Brain pericyte (primary cell): ENCODE data around the gene CYB5D1.
"Not testable (repeated sequence)": the region's sequence is repeated elsewhere in the genome, so short reads cannot be mapped to it uniquely, and the experiment has no call there.

Experiments used
- DNase-seq: peaks from one replicate; pipeline ENCODE4 v3.0.0-alpha.2; 2012; ENCODE audit warnings: low read depth, low spot score

The CYB5D1 gene

DNA sequence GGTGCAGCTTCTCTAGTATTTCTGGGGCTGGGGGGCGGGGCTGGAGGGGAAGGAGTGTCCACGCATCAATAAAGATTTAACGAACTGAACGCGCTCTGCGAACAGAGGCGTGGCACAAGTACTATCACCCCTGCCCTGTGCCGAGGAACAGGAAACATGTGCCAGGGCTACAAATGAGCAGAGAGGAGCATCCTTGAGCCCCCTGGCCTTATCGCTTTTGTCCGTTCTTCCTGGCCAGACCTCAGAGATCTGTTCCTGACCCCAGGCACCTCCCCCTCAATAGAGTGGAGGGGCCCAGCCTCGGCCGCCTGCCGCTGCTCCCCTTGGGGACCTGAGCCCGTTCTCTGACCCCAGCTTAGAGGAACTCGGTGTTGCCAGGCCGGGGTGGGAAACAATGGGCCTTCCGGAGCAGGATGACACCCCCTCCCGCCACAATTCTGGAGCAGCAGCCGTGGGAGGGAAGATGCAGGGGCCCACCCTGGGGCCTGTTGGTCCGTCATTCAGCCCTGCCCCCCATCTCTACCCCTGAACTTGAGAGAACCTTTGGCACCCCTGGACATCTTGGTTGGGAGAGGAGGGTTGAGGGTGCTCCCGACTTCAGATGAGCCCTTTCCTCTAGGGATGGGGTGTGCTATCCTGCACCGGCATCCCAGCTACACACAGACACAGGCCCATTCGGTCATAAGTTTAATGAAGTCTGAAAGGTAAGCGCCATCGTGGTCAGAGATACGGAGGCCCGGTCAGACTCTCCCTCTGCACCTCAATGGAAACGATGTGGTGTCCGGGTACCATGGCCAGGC lies 1.6 kb upstream of the CYB5D1 start:
- no peak for DNase-seq

- DNase-seq, result peak; percentile 98
These were observed 741 bp upstream of the CYB5D1 start, which contains the start of gene NAA38 for GRCh38 chr17:7856811-7857712. TSS of gene NAA38 (minus strand) at chr17:7857559. CDS start at chr17:7857463, 96 bp downstream.

- DNase-seq, result no peak
These were observed 663 bp downstream of the CYB5D1 start for GRCh38 chr17:7858522-7858810.

DNA sequence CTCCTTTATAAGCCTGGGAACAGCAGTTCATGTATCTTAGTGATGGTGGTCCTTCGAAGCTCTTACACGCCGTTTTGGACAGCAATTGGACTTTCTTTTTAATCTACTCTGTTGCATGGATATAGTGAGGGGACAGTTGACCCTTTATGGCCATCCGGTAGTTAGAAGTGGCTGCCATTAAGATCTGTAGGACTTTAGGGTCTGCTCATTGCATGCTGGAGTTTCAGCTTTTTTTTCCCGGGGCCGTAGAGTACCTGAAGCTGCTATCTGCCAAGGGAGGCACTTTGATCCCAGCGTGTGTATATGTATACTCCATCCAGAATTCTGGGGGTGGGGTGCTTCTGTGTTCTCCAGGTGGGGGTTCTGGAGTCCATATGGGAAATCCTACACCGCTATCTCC lies 1.2 kb downstream of the CYB5D1 start:
- DNase-seq, result no peak

DNA sequence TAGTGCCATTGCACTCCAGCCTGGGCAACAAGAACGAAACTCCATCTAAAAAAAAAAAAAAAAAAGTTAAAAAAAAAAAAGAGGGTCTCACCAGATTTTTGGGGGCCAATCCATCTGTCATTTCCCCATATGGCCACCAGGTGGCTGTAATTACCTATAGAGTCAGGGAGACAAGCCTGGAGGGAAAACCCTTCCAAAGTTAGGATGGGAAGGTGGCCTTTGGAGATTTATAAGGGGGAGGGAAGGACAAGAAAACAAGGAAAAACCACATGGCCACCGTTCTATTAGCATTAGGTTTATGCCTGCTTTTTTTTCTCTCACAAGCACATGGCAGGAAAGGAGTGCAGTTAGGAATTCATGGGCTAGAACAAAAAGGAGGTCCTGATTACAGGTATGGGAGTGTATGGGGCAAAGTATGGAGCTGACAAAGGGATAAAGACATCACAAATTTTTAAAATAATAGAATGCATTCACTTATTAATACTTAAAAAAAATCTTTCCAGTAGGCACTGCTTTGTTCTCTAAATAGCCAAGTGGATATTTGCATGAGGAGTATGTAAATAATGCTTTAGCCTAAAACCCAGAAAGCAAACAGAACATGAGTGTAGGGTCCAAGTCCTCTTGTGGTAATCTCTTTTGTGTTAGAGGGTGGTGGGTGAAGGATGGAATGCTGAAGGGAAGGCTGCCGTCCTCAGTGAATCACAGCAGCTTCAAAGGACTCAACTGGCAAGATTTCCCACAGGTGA lies 5.1 kb downstream of the CYB5D1 start:
- DNase-seq, result no peak

DNA sequence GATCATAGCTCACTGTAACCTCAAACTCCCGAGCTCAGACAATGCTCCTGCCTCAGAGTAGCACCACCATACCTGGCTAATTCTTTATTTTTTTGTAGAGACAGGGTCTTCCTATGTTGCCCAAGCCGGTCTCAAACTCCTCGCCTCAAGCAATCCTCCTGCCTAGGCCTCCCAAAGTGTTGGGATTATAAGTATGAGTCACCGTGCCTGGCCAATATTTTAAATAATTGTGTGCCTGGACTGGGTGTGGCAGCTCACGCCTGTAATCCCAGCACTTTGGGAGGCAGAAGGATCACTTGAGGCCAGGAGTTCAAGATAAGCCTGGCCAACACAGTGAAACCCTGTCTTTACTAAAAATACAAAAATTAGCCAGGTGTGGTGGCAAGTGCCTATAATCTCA lies 6.6 kb downstream of the CYB5D1 start:
- not testable (repeated sequence) for DNase-seq

- no peak for DNase-seq
These were observed 7.3 kb downstream of the CYB5D1 start for GRCh38 chr17:7864995-7865650.

- no peak for DNase-seq
These were observed 10.1 kb downstream of the CYB5D1 start for GRCh38 chr17:7867881-7868329.

DNA sequence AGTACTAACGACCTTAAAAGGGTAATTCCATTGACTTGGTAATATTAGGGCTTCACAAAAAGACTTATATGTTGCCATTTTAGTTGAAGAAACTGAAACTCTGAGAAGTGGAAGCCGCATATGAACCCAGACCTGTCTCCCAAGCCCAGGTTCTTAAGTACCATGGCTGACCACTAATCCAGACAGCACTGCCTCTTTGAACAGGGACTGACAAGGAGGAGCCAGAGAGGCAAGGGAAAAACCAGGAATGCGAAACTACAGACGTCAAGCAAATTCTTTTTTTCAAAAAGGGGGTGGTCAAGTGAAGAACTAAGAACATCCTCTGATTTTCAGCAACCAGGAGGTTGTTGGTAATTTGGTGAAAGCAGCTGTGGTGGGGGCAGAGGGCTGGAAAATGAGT lies 15.2 kb downstream of the CYB5D1 start:
- no peak for DNase-seq

DNA sequence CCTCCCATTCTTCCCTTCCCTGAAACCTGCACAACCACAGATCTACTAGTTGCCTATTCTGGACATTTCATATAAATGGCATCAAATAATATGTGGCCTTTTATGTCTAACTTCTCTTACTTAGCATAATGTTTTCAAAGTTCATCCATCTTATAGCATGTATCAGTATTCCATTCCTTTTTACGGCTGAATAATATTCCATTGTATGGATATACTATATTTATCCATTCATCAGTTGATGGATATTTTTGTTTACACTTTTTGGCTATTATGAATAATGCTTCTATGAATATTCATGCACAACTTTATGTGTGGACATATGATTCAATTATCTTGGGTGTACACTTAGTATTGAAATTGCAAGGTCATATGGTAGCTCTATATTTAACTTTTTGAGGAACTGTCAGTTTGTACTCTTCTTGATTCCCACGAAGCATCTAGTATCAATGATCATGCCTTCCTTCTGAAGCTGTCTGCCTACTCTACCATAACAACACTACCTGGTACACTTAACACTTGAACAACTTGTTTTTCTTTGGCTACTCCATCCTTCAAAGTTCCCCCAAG lies 18.1 kb downstream of the CYB5D1 start:
- DNase-seq, result no peak

- DNase-seq, result no peak
These were observed 20.4 kb downstream of the CYB5D1 start for GRCh38 chr17:7878234-7878633.

DNA sequence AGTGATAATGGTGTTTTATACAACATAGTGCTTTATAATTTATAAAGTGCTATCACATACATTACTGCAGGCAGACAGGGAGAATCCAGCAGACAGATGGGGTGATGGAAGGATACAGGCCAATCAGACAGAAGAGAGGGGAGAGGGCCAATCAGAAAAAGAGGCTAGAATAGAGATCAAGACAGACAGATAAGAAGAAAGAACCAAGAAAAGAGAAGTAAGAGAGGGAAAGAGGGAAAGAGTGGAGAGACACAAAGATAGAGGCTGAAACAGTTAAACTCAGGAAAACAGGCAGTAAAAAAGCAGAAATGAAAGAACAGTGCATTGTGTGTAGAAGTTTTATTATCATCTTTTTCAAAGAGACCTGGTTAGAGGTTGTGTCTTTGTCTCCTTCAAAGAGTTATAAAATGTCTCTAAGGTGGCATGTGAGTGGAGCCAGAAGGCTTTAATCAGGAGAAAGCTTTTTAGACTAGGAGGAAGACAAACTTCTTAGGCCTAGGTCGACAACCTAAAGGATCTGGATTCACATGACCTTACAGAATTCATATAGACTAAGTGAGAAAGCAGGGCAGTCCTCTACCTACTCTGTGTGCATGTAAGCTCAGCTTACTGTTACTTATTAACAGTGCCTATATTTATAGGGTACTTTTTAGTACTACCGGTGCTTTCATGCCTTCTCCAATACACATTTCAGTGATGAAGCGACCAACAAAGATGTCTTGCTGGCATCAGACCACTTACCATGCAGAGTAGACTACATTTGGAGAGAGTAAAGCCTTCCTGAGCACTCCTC lies 22.5 kb downstream of the CYB5D1 start:
- no peak for DNase-seq

GRCh38 chr17:7881276-7882054 lies 23.7 kb downstream of the CYB5D1 start:
- no peak for DNase-seq

GRCh38 chr17:7882068-7882467 lies 24.3 kb downstream of the CYB5D1 start:
- DNase-seq, result no peak

DNA sequence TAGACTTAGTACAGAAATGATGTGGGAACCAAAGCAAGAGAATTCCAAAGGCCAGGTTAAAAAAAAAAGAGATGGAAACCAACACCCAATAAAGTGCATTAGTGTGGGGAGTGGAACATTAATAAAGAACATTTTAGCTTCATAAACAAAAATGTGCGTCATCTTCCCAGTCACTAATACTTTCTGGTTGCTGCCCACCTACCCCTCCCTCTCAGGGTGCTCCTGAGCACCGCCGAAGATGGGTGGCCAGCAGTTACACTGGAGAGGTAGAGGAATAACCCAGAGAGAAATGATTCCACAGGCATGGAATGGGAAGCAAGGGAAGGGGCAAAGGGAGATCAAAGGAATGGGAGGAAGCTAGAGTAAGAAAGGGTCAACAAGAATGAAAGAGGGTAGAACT lies 24.8 kb downstream of the CYB5D1 start:
- no peak for DNase-seq

DNA sequence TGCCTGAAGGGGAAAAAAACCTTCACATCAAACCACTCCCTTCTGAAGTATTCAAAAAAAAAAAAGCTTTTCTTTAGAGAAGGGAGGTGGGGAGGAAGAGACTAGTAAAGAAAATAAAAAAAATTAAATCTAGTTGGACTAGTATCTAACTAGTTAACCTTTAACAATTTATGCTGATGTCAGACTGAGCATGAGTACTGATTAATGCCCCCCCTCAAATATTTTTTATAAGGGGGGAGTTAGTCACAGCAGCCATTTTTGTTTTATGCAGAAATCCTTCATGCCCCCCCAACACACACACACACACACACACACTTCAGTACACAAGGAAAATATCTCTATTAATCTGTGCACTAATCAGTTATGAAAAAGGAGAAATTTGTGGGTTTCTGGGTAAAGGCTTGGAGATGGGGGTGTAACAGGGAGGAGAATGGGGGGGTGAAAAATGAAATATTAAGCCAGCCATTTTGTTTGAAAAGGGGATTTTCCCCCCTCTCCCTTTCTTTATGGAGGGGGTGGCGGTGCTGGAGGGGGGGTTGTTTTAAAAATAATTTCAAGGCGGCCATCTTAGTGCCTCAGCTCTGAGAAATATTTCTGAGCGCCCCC lies 26.1 kb downstream of the CYB5D1 start:
- DNase-seq, result no peak

DNA sequence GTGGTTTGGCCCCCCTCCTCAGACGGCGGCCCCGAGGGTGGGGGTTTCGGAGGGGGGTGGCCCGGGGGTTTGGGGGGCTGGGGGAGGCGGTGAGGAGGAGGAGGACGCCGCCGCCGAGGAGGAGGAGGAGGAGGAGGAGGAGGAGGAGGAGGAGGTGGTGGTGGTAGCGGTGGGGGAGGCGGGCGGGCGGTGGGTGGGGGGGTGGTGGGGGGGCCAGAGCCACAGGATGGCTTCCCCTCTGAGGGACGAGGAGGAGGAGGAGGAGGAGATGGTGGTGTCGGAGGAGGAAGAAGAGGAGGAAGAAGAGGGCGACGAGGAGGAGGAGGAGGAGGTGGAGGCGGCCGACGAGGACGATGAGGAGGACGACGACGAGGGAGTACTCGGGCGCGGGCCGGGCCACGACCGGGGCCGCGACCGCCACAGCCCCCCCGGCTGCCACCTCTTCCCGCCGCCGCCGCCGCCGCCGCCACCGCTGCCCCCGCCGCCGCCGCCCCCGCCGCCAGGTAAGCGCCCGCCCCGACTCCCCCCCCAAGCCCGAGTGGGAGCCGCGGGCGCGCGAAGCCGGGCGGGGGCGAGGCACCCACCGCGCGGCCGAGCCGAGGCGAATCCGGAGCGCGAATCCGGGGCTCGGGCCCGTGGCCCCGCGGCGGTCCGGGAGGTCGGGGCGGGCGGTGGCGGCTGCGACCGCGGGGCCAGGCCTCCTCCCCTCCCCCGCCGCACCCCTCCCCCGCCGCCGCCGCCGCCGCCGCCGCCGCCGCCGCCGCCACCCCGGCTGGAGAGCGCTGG lies 27.0 kb downstream of the CYB5D1 start:
- no peak for DNase-seq
